HG03039 (cell line): ENCODE results near the gene KRT78.
A peak's percentile ranks its signal among the peaks of the same experiment; 100 is the strongest.
"Not testable (repeated sequence)": the region's sequence is repeated elsewhere in the genome, so short reads cannot be mapped to it uniquely, and the experiment has no call there.

Experiments
- ATAC-seq: cut with Tn5 transposase; IDR thresholded peaks from one replicate; pipeline ENCODE4 v1.9.1; 2021; ENCODE audit warnings: mild to moderate bottlenecking, moderate library complexity; ENCODE audit not compliant: unreplicated experiment

KRT78 gene

GRCh38 chr12:52872644-52873389, 24.0 kb upstream of the KRT78 start:
- ATAC-seq = no peak

- no peak for ATAC-seq
These were observed 22.7 kb upstream of the KRT78 start for GRCh38 chr12:52871291-52872039.

- peak; percentile 41 for ATAC-seq
These were observed 21.8 kb upstream of the KRT78 start for GRCh38 chr12:52870361-52871290.

DNA sequence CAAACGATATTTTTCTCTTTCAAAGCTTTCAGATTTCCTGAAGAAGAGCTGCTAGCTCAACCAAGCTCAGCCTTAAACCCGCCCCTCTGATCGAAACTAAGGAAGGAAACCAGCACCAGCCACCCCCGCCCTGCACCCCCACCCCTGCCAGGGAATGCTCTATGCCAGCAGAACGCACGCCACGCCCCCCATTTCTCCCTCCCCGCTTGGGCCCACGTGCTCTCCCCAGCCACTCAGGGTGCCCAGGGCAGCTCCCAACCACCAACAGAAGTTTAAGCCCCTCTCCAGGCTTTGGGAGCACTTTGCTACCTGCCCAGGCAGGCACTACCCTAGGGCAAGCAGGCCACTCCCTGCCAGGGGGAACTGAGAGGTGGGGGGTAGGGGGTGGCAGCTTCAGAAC, 18.8 kb upstream of the KRT78 start:
- no peak for ATAC-seq

- ATAC-seq = no peak
These were observed 18.4 kb upstream of the KRT78 start for GRCh38 chr12:52867152-52867551.

GRCh38 chr12:52865090-52865944, 16.5 kb upstream of the KRT78 start:
- ATAC-seq = no peak

DNA sequence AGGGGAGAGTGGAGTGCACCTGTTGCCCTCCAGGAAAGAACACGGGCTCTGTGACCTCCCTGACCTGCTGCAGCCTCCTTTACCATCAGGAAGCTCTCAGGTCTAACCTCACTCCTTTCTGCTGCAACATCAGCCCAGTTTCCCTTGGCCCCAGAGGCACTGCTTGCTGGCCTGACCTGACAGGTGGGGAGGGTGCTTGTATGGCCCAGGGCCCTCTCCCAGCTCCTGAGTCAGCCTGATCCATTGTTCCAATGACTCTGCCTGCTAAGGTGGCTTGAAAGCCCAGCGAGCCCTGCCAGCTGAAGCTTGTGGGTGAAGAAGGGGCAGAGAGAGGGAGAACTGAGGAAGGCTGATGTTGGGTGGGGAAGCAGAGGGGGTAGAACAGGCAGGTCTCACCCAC, 13.2 kb upstream of the KRT78 start:
- no peak for ATAC-seq

- no peak for ATAC-seq
These were observed 12.7 kb upstream of the KRT78 start for GRCh38 chr12:52861511-52861910.

- ATAC-seq = no peak
These were observed 11.5 kb upstream of the KRT78 start for GRCh38 chr12:52860102-52860823.

GRCh38 chr12:52857500-52857899, 8.7 kb upstream of the KRT78 start:
- ATAC-seq = no peak

DNA sequence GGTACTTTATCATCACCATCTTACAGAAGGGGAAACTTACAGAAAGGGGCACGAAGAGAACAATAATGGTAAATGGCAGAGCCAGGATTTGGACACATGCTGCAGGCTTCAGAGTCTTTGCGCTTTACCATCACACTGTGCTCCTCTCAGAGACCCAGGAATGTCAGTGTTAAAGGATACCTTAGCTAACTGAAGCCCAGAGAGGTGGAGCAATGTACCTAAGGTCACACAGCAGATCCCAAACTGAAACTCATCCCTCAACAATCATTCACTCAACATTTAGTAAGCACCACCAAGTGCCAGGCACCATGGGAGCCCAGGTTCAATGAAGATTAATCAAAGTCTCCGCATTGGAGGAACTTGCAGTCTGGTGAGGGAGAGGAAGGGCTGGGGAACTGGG, 8.0 kb upstream of the KRT78 start:
- no peak for ATAC-seq

DNA sequence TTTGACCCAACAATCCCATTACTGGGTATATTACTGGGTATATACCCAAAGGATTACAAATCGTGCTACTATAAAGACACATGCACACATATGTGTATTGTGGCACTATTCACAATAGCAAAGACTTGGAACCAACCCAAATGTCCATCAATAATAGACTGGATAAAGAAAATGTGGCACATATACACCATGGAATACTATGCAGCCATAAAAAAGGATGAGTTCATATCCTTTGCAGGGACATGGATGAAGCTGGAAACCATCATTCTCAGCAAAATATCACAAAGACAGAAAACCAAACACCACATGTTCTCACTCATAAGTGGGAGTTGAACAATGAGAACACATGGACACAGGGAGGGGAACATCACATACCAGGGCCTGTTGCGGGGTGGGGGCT, 7.3 kb upstream of the KRT78 start:
- not testable (repeated sequence) for ATAC-seq

DNA sequence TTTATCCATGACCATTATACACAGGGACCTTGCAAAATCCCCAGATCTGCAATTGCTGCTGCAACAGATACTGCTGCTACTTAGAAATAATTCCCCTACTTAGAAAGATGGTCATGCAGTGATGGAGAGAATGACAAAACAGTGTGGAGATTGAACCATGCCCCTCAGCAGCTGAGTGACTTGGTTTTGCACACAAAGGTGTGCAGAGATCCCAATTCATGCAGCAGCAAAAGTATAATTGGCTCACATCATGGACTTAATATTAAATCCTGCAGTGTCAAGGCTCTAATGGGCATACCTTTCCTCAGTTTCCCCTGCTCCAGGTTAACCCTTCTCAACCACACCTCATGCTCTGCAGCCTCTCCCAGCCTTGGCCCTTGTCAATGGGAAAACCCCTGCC, 3.0 kb upstream of the KRT78 start:
- ATAC-seq = no peak

DNA sequence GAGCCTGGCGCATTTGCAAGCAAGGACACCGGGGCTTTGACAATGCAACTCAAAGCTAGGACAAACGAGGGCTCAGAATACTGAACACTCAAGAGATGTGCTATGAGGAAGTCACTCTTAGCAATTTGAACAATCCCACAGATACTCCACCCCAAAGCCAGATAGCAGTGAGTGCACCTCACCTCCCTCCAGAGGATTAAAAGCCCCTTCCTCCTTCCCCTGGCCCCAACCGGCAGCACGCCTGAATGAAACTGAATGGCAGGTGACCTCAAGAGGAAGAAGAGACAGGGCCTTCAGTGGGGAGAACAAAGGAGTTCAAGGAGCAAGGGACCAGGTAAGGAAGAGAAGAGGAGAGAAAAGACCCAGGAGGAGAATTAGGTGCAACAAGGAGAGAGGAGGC, 1.9 kb upstream of the KRT78 start:
- no peak for ATAC-seq

- ATAC-seq = no peak
These were observed 717 bp upstream of the KRT78 start for GRCh38 chr12:52849511-52849910.

- ATAC-seq = no peak
These were observed 1.3 kb downstream of the KRT78 start for GRCh38 chr12:52847335-52848102.

DNA sequence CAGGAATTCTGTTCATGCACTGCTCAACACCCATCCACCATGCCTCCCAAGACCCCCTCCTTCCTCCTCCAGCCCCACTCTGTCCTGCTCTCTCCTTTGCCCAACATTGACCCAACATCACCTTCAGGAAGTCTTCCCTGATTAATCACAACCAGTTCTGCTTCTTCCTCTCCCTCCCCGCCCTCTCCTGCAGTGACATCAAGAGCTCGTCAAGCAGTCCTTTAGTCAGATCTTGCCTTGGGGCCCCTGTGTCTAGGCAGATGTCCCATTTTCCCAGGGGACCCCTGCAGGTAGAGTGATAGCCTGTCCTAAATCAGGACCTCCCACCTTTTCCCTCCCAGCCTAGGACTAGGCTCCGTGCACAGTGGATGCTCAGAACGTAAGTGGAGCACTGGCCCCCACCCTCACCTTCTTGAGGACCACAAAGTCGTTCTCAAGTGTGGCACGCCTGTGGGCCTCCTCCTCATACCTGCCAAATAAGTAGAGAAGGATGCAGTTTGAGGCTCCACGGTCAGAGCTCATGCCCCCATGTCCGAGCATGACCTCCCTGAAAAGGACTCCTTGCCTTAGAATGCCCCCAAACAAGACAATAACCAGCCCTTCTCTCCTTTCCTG, 2.3 kb downstream of the KRT78 start:
- ATAC-seq = no peak

DNA sequence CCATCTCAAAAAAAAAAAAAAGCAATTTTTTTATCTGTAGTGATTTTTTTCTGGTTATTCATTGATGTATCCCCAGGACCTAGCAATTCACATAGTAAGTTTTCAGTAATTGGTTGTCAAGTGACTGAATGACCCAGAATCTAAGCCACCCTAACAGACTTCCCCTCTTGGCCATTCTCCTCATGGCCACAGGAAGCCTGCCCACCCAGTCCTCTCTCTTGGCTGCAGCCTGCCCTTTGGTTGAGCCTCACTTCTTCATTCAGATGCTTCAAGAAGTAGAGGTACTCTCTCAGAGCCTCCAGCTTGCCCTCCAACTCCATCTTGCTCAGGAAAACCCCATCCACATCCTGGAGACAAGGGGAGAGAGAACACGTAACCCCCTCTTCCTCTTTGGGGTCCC, 2.8 kb downstream of the KRT78 start:
- ATAC-seq = no peak

GRCh38 chr12:52844386-52844785, 4.4 kb downstream of the KRT78 start:
- no peak for ATAC-seq
